Posterior vena cava (tissue), 2 donors: ENCODE results near the gene GART. TPM values are rescaled to one million over a fixed set of nuclear protein-coding genes. Genes with fewer than 3 reads are reported as not detected.
A peak's percentile ranks its signal among the peaks of the same experiment; 100 is the strongest.
"Not testable (repeated sequence)": the region's sequence is repeated elsewhere in the genome, so short reads cannot be mapped to it uniquely, and the experiment has no call there.

Experiments
- DNase-seq: peaks from one replicate; pipeline ENCODE4 v3.0.0-alpha.2; 2020; ENCODE audit warnings: low spot score
- intact Hi-C, 2 donors: fragments of 100-400 bp; cut with DNase I; formaldehyde crosslinking; loops; one replicate each; pipeline versions ENCODE4 v1.14.1 to v1.14.2; 2022 to 2023
- long read RNA-seq, 2 donors: library from polyadenylated mRNA; unstranded; transcript quantifications; one replicate each; pipeline ENCODE4 v2.0.0, GENCODE V29; 2020 to 2021
- total RNA-seq, 2 donors: library from RNA; stranded (reverse); fragmentation: NEBNext Ultra II Directional; extraction: Animal tissue kit (Norgen Biotek cat#: 25700); gene quantifications; one replicate each; pipeline ENCODE4 v1.2.1, GENCODE V29; 2021
- donor health status: DM: yes; HTN: yes; CAD: no.
- donor health status: DM: yes; HTN: yes; CAD: no.

Gene GART
- total RNA-seq: 10 to 100 TPM; 52.6 to 57.6 TPM
- long read RNA-seq, donor 1, transcript GART-201 (11 exons, 2,149 nt): major isoform, 6 of 27 reads
- long read RNA-seq, donor 1, transcript GART-203 (22 exons, 3,341 nt): major isoform, 6 of 27 reads
- long read RNA-seq, donor 1, partial matches to known transcripts: 10 of 27 reads
- long read RNA-seq, donor 1, other reads (novel, unspliced or antisense): 5 of 27 reads
- long read RNA-seq, donor 2, transcript GART-201 (11 exons, 2,149 nt): major isoform, 39 of 78 reads
- long read RNA-seq, donor 2, transcript GART-203 (22 exons, 3,341 nt): minor isoform, 13 of 78 reads
- long read RNA-seq, donor 2, partial matches to known transcripts: 21 of 78 reads
- long read RNA-seq, donor 2, other reads (novel, unspliced or antisense): 5 of 78 reads

- intact Hi-C loops: loop anchor here in 1 of 2 donors (1.0 kb wide), 1 partner anchor 39 kb away; no protein-coding TSS in a partner anchor
- peak; percentile 95 for DNase-seq
Measured at GRCh38 chr21:33541756-33542639, at the start of gene GART. Gene GART (minus strand): TSS chr21:33542117. CDS start chr21:33539315, 2,802 bp downstream.

GRCh38 chr21:33588485-33589335 lies 46.8 kb upstream of the GART start, which contains the start of gene DONSON:
Gene DONSON (minus strand): TSS chr21:33588684. CDS start chr21:33588641, 43 bp downstream.
- intact Hi-C loops: no loop called here
- peak; percentile 97 for DNase-seq

- DNase-seq: peak; percentile 82
- intact Hi-C loops: no loop called here
Measured at GRCh38 chr21:33587792-33588484, 46.0 kb upstream of the GART start.

GRCh38 chr21:33586927-33587326 lies 45.0 kb upstream of the GART start:
- intact Hi-C loops: no loop called here
- no peak for DNase-seq

GRCh38 chr21:33584455-33584854 lies 42.5 kb upstream of the GART start:
- no peak for DNase-seq
- intact Hi-C loops: no loop called here

- no peak for DNase-seq
- intact Hi-C loops: no loop called here
Measured at GRCh38 chr21:33578959-33579542, 37.1 kb upstream of the GART start.

GRCh38 chr21:33578214-33578613 lies 36.3 kb upstream of the GART start:
- no peak for DNase-seq
- intact Hi-C loops: no loop called here

GRCh38 chr21:33576741-33577141 lies 34.8 kb upstream of the GART start:
- intact Hi-C loops, DNase-seq: not testable (repeated sequence)

GRCh38 chr21:33572350-33572749 lies 30.4 kb upstream of the GART start:
- intact Hi-C loops: no loop called here

GRCh38 chr21:33569991-33570390 lies 28.1 kb upstream of the GART start:
- DNase-seq: no peak
- intact Hi-C loops: no loop called here

More at GRCh38 chr21:33572350-33572749, 30.4 kb upstream of the GART start:
- no peak for DNase-seq

- intact Hi-C loops: no loop called here
- no peak for DNase-seq
Measured at GRCh38 chr21:33568448-33568847, 26.5 kb upstream of the GART start.

- DNase-seq: no peak
- intact Hi-C loops: no loop called here
Measured at GRCh38 chr21:33567914-33568313, 26.0 kb upstream of the GART start.

GRCh38 chr21:33566514-33566913 lies 24.6 kb upstream of the GART start:
- DNase-seq: no peak
- intact Hi-C loops: no loop called here

GRCh38 chr21:33562389-33562788 lies 20.5 kb upstream of the GART start:
- no peak for DNase-seq
- intact Hi-C loops: no loop called here

GRCh38 chr21:33561373-33561772 lies 19.5 kb upstream of the GART start:
- no peak for DNase-seq
- intact Hi-C loops: no loop called here

- DNase-seq: no peak
- intact Hi-C loops: no loop called here
Measured at GRCh38 chr21:33560965-33561364, 19.0 kb upstream of the GART start.

GRCh38 chr21:33559813-33560212 lies 17.9 kb upstream of the GART start:
- intact Hi-C loops: no loop called here
- DNase-seq: no peak

GRCh38 chr21:33558777-33559421 lies 17.0 kb upstream of the GART start:
- no peak for DNase-seq
- intact Hi-C loops: no loop called here
